GM18867 (cell line): ENCODE data around the gene NUP35.

ENCODE experiments used
- ATAC-seq: cut with Tn5 transposase; IDR thresholded peaks from one replicate; pipeline ENCODE4 v1.9.1; 2021; ENCODE audit warnings: mild to moderate bottlenecking, moderate library complexity; ENCODE audit not compliant: unreplicated experiment

The NUP35 gene

GRCh38 chr2:183124222-183124956 is at the start of gene NUP35:
Gene NUP35, plus strand, starts transcription at chr2:183124443. Its CDS starts 15 bp downstream, at chr2:183124458.
- ATAC-seq = peak; percentile 90

- ATAC-seq = no peak
Observed at GRCh38 chr2:183078163-183078463, 46.1 kb upstream of the NUP35 start.

GRCh38 chr2:183078464-183079138 is 45.6 kb upstream of the NUP35 start, which contains the start of gene DUSP19:
Gene DUSP19, plus strand, starts transcription at chr2:183078747. Its CDS starts 187 bp downstream, at chr2:183078934.
- ATAC-seq = peak; percentile 89

- peak; percentile 32 for ATAC-seq
Observed at GRCh38 chr2:183079139-183079775, 45.0 kb upstream of the NUP35 start.

GRCh38 chr2:183081911-183082310 is 42.3 kb upstream of the NUP35 start:
- ATAC-seq = no peak

- no peak for ATAC-seq
Observed at GRCh38 chr2:183088061-183088460, 36.2 kb upstream of the NUP35 start.

- ATAC-seq = peak; percentile 74
Observed at GRCh38 chr2:183089192-183089851, 34.9 kb upstream of the NUP35 start.

GRCh38 chr2:183091318-183091953 is 32.8 kb upstream of the NUP35 start:
- no peak for ATAC-seq

- no peak for ATAC-seq
Observed at GRCh38 chr2:183091954-183092345, 32.3 kb upstream of the NUP35 start.

- peak; percentile 74 for ATAC-seq
Observed at GRCh38 chr2:183093857-183094657, 30.2 kb upstream of the NUP35 start.

GRCh38 chr2:183105402-183106134 is 18.7 kb upstream of the NUP35 start:
- ATAC-seq = no peak

GRCh38 chr2:183112577-183112976 is 11.7 kb upstream of the NUP35 start:
- ATAC-seq = no peak

GRCh38 chr2:183113630-183114029 is 10.6 kb upstream of the NUP35 start:
- ATAC-seq = no peak

- no peak for ATAC-seq
Observed at GRCh38 chr2:183117226-183117625, 7.0 kb upstream of the NUP35 start.

GRCh38 chr2:183123117-183123958 is 905 bp upstream of the NUP35 start:
- no peak for ATAC-seq

GRCh38 chr2:183123959-183124221 is 353 bp upstream of the NUP35 start:
- ATAC-seq = peak; percentile 41

GRCh38 chr2:183124957-183125255 is 663 bp downstream of the NUP35 start:
- no peak for ATAC-seq

- no peak for ATAC-seq
Observed at GRCh38 chr2:183125659-183126341, 1.6 kb downstream of the NUP35 start.
